ENCODE data around the gene KCTD19. TPM values are rescaled to one million over a fixed set of nuclear protein-coding genes. Genes with fewer than 3 reads are reported as not detected.

Gene KCTD19
- polyA plus RNA-seq, 1 donor (not counting 4 experiments of a cell fraction or from before 2014, with no cell fraction given), result not detected

DNA sequence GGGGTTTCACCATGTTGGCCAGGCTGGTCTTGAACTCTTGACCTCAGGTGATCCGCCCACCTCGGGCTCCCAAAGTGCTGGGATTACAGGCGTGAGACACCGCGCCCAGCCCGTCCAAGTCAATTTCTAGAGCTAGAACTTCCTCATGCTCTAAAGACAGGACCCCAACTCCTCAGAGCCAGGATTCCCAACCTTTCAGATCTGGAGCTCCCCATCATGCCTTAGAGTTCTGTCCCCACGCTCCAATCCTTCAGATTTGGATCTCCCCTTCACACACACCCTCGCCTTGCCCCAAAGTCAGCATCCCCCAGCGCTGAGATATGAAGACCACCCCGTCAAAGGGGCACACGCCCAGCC, 448 bp downstream of the KCTD19 start:
- no peak overlapping the region for H3K9ac ChIP-seq (ENCODE audit: control insufficient read depth, extremely low read depth, insufficient read depth, low read length)
- peaks cover 3% of the 10 kb centered on the region for H3K4me1 ChIP-seq (ENCODE audit: control insufficient read depth, extremely low read depth, insufficient read depth, low read length)
- no peak overlapping the region for H2AFZ ChIP-seq (ENCODE audit: control insufficient read depth, low read length)
- TF ChIP-seq EZH2 (IDR thresholded peaks at IDR 0.05; ENCODE audit: low read length), result no peak
- TF ChIP-seq CTCF (optimal IDR thresholded peaks at IDR 0.05 in 1 of 3, IDR thresholded peaks at IDR 0.05 in 1 of 3, conservative IDR thresholded peaks at IDR 0.05 in 1 of 3; ENCODE audit: extremely low read depth in 1 of 3, insufficient read depth in 2 of 3, low read length in 3 of 3), result no peak
- H3K79me2 ChIP-seq (ENCODE audit: control insufficient read depth, insufficient read depth, low read length), result no peaks in the 10 kb centered on the region
- H4K20me1 ChIP-seq (ENCODE audit: control insufficient read depth, extremely low read depth, insufficient read depth, low read length), result no peaks in the 10 kb centered on the region
- no peaks in the 10 kb centered on the region for H3K9me1 ChIP-seq (ENCODE audit: control insufficient read depth, extremely low read depth, insufficient read depth, low read length)
- H3K27ac ChIP-seq (ENCODE audit: control insufficient read depth, insufficient read depth, low read length), result no peak overlapping the region
- H3K9me3 ChIP-seq (ENCODE audit: control insufficient read depth, low read depth, low read length), result no peaks in the 10 kb centered on the region
- peak overlapping the region; percentile 39 for H3K4me2 ChIP-seq (ENCODE audit: control insufficient read depth, extremely low read depth, insufficient read depth, low read depth, low read length)
- no peak overlapping the region for H3K4me3 ChIP-seq (ENCODE audit: control insufficient read depth in 2 of 3, extremely low read depth in 1 of 3, insufficient read depth in 2 of 3, low read depth in 1 of 3, low read length in 3 of 3)
- peaks cover 18% of the 10 kb centered on the region for H3K27me3 ChIP-seq (ENCODE audit: control insufficient read depth, extremely low read depth, insufficient read depth, low read length)
- FAIRE-seq (no peak), DNase-seq (ENCODE audit: low read depth, low spot score) (no peak)
- dilution Hi-C loops (cut with MboI; ENCODE audit: extremely low pct_ligation_motif_present, low sequenced_read_pairs), result no loop called here
- no peaks in the 10 kb centered on the region for H3K36me3 ChIP-seq (ENCODE audit: control insufficient read depth in 2 of 2, extremely low read depth in 1 of 2, insufficient read depth in 2 of 2, low read length in 2 of 2)

GRCh38 chr16:67317853-67318252, 8.7 kb downstream of the KCTD19 start:
- H3K9me1 ChIP-seq (ENCODE audit: control insufficient read depth, extremely low read depth, insufficient read depth, low read length), result no peaks in the 10 kb centered on the region
- H2AFZ ChIP-seq (ENCODE audit: control insufficient read depth, low read length), result no peak overlapping the region
- TF ChIP-seq EZH2 (IDR thresholded peaks at IDR 0.05; ENCODE audit: low read length), result no peak
- dilution Hi-C loops (cut with MboI; ENCODE audit: extremely low pct_ligation_motif_present, low sequenced_read_pairs), result no loop called here
- no peaks in the 10 kb centered on the region for H3K79me2 ChIP-seq (ENCODE audit: control insufficient read depth, insufficient read depth, low read length)
- H3K4me1 ChIP-seq (ENCODE audit: control insufficient read depth, extremely low read depth, insufficient read depth, low read length), result no peaks in the 10 kb centered on the region
- H3K4me3 ChIP-seq (ENCODE audit: control insufficient read depth in 2 of 3, extremely low read depth in 1 of 3, insufficient read depth in 2 of 3, low read depth in 1 of 3, low read length in 3 of 3), result no peak overlapping the region
- H3K9me3 ChIP-seq (ENCODE audit: control insufficient read depth, low read depth, low read length), result no peaks in the 10 kb centered on the region
- no peak overlapping the region for H3K27ac ChIP-seq (ENCODE audit: control insufficient read depth, insufficient read depth, low read length)
- H3K4me2 ChIP-seq (ENCODE audit: control insufficient read depth, extremely low read depth, insufficient read depth, low read depth, low read length), result no peak overlapping the region
- no peaks in the 10 kb centered on the region for H3K36me3 ChIP-seq (ENCODE audit: control insufficient read depth in 2 of 2, extremely low read depth in 1 of 2, insufficient read depth in 2 of 2, low read length in 2 of 2)
- no peak overlapping the region for H3K9ac ChIP-seq (ENCODE audit: control insufficient read depth, extremely low read depth, insufficient read depth, low read length)
- no peaks in the 10 kb centered on the region for H4K20me1 ChIP-seq (ENCODE audit: control insufficient read depth, extremely low read depth, insufficient read depth, low read length)
- DNase-seq (ENCODE audit: low read depth, low spot score) (no peak), FAIRE-seq (no peak)
- H3K27me3 ChIP-seq (ENCODE audit: control insufficient read depth, extremely low read depth, insufficient read depth, low read length), result peaks cover 13% of the 10 kb centered on the region

DNA sequence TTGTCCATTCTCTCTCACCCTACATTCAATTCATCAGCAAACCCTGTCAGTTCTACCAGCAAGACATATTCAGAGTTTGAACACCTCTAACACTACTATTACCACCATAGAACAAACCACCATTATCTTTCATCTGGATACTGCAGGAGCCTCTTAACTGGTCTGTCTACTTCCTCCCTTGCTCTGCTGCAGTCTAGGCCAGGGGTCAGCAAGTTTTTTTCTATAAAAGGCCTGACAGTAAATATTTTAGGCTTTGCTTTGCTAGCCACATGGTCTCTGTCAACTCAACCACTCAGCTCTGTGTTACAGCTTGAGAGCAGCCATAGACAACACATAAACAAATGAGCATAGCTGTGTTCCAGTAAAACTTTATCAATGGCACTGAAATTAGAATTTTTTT, 13.8 kb downstream of the KCTD19 start:
- peak overlapping the region; percentile 76 for H3K27ac ChIP-seq (ENCODE audit: control insufficient read depth, insufficient read depth, low read length)
- no peak overlapping the region for H3K9ac ChIP-seq (ENCODE audit: control insufficient read depth, extremely low read depth, insufficient read depth, low read length)
- H3K36me3 ChIP-seq (ENCODE audit: control insufficient read depth in 2 of 2, extremely low read depth in 1 of 2, insufficient read depth in 2 of 2, low read length in 2 of 2), result no peaks in the 10 kb centered on the region
- TF ChIP-seq CTCF (optimal IDR thresholded peaks at IDR 0.05 in 1 of 3, IDR thresholded peaks at IDR 0.05 in 1 of 3, conservative IDR thresholded peaks at IDR 0.05 in 1 of 3; ENCODE audit: extremely low read depth in 1 of 3, insufficient read depth in 2 of 3, low read length in 3 of 3) (no peak), EZH2 (IDR thresholded peaks at IDR 0.05; ENCODE audit: low read length) (no peak)
- DNase-seq (ENCODE audit: low read depth, low spot score), result no peak
- no peaks in the 10 kb centered on the region for H3K27me3 ChIP-seq (ENCODE audit: control insufficient read depth, extremely low read depth, insufficient read depth, low read length)
- H4K20me1 ChIP-seq (ENCODE audit: control insufficient read depth, extremely low read depth, insufficient read depth, low read length), result no peaks in the 10 kb centered on the region
- H3K9me1 ChIP-seq (ENCODE audit: control insufficient read depth, extremely low read depth, insufficient read depth, low read length), result no peaks in the 10 kb centered on the region
- no peak overlapping the region for H3K4me3 ChIP-seq (ENCODE audit: control insufficient read depth in 2 of 3, extremely low read depth in 1 of 3, insufficient read depth in 2 of 3, low read depth in 1 of 3, low read length in 3 of 3)
- dilution Hi-C loops (cut with MboI; ENCODE audit: extremely low pct_ligation_motif_present, low sequenced_read_pairs), result no loop called here
- no peak overlapping the region for H3K4me2 ChIP-seq (ENCODE audit: control insufficient read depth, extremely low read depth, insufficient read depth, low read depth, low read length)
- H3K4me1 ChIP-seq (ENCODE audit: control insufficient read depth, extremely low read depth, insufficient read depth, low read length), result peaks cover 12% of the 10 kb centered on the region
- no peaks in the 10 kb centered on the region for H3K9me3 ChIP-seq (ENCODE audit: control insufficient read depth, low read depth, low read length)
- H3K79me2 ChIP-seq (ENCODE audit: control insufficient read depth, insufficient read depth, low read length), result no peaks in the 10 kb centered on the region
- H2AFZ ChIP-seq (ENCODE audit: control insufficient read depth, low read length), result no peak overlapping the region
- FAIRE-seq, result no peak

Data from keratinocyte (primary cell).